GM19395 (cell line): ENCODE data around the gene TSPYL2.

ENCODE experiments used
- ATAC-seq: cut with Tn5 transposase; IDR thresholded peaks from one replicate; pipeline ENCODE4 v1.9.1; 2021; ENCODE audit warnings: mild to moderate bottlenecking, moderate library complexity; ENCODE audit not compliant: unreplicated experiment

Gene TSPYL2

DNA sequence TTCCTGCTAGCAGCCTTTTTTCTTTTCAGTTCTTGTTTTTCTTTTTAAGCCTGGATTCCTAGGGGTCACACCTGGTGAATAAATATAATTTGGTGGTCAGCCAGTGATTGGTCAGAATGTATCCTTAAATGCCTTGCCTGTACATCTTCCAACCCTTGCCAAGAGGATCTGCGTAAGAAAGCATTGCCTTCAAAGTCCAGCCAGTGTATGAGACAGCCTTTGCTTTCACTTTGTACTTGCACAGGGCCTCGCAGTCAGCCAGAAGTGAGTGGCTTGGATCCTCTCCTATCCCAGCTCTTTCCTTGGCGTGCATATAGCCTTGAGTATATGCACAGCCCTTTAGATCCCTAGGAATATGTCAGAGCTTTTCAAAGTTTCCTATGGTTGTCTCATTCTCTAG is 33.9 kb downstream of the TSPYL2 start:
- no peak for ATAC-seq

DNA sequence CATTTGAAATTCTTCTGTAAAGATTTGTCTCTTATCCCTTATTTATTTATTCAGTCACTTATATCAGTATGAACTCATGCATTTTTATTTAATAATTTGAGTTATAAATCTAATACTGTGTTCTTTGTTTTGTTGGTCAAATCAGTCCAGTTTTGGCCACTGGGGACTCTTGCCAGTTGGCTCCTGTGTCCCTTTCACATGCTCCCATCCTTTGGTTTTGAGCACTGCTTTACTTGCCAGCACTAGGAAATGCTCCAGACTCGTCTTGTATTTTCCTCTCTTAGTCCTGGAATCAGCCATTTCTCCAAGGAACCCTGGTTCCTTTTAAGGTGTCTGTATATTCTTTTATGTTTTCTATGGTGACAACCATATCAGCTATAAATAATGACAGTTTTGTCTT is 39.8 kb downstream of the TSPYL2 start:
- no peak for ATAC-seq

DNA sequence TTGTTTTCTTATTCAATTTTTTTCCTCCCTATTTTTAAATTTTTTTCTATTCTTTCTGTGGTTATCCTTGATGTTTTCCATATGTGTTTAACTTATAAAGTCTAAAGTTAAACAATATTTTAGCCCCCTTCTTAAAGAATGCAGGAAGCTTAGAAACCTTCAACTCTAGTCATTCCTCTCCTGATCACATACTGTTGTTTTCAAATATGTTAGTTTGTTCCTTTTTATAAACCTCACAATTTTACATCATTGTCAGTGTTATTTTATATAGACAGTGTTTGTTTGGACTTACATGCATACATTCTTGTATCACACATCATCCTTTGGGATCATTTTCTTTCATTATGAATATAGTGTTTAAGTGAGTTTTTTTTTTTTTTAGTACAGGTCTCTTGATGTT is 43.3 kb downstream of the TSPYL2 start:
- no peak for ATAC-seq

DNA sequence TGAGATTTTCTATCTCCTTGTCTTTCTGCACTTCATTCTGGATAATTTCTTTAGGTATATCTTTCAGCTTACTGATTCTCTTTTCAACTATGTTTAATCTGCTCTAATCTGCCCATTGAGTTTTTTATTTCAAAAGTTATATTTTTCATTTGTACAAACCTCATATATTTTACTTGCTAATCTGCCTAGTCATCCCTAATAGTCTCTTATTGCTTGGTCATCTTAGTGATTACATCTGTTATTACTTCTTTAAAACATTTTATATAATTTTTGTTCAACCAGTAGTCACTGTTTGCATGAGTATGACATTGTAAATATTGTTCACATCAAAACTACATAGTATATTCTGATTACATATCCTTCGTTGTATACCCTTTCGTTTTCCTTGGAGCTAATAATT is 44.2 kb downstream of the TSPYL2 start:
- no peak for ATAC-seq

DNA sequence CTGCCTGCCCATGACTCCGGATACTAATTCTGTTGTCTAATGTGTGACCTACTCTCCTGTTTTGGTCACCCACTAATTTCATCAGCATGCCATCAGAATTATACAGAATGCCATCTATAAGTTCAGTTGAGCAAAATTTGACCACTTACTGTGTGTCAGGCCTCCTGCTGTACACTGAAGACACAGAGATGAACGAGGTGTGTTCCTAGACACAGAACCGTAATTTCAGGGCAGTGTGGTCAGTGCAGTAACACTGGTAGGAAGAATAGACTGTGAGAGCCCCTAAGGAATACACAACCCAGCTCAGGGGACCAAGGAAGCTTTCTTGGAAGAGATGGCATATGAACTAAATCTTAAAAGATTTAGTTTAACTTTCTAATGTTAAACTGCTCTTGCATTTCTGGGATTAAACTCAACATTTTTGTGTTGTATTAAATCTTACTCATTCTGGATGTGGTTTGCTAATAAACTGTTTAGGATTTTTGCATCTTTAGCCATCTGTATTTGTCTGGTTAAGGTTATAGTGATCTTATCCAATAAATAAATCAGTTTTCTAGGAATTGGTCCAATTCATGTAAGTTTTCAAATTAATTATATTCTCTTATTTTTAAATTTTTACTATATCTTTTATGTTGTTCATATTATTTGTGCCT is 46.1 kb downstream of the TSPYL2 start:
- ATAC-seq = no peak

DNA sequence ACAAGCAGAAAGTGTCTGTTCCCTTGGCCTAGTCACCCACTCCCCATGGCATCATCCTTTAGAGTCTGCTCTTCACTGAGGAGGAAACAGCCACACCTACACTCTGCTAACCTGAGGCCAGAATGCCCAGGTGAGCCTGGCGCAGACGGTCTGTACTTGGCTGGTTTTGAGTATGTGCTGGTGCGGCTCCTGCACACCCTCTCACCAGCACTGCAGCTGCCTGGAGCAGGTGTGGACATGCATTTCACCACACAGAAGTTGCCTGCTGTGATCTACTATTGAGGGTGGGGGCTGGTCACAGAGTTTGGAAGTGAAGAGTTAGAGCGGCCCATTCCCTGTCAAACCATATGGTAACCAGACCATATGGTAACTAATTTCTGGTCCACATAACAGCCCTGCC is 51.2 kb downstream of the TSPYL2 start:
- ATAC-seq = no peak

DNA sequence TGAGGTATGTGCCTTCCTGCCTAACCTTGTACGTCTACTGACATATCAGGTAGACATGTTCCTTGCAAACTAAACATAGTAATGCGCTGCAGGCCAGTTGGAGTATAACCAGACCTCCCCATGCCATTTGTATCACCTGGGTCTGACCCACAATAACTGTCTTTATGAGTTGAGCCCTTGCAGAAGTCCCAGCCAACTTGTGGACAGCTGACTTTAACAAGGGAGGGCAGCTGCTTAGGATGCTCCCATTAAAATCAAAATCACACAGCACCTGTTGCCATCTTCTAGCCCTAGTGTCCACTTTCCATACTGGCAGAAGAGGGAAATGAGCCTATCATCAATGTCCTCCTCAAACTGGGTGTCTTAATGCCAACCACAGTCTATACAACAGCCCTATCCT is 53.4 kb downstream of the TSPYL2 start:
- no peak for ATAC-seq
